HepG2 (cell line): Measurements from ENCODE around the gene STX10. TPM values are rescaled to one million over a fixed set of nuclear protein-coding genes. Genes with fewer than 3 reads are reported as not detected.

Experiments
- BCL6 ChIP-seq: IDR thresholded peaks from 2 replicates; pipeline ENCODE4 v1.6.1; 2016; ENCODE audit warnings: missing genetic modification reagents, missing compliant biosample characterization
- IKZF5 ChIP-seq: IDR thresholded peaks from 2 replicates; pipeline ENCODE4 v1.6.1; 2018; ENCODE audit warnings: missing genetic modification reagents, mild to moderate bottlenecking, missing compliant biosample characterization
- PREB ChIP-seq: sonication (generic); formaldehyde crosslinking; IDR thresholded peaks from 2 replicates; pipeline ENCODE4 v1.4.0; 2020; ENCODE audit warnings: missing genetic modification reagents
- SAFB2 ChIP-seq: sonication (generic); formaldehyde crosslinking; IDR thresholded peaks from 2 replicates; pipeline ENCODE4 v1.5.1; 2020; ENCODE audit warnings: missing genetic modification reagents, low read depth, mild to moderate bottlenecking, borderline replicate concordance
- SALL1 ChIP-seq: sonication (generic); formaldehyde crosslinking; IDR thresholded peaks from 2 replicates; pipeline ENCODE4 v1.8.0; 2022; ENCODE audit warnings: mild to moderate bottlenecking, missing genetic modification reagents
- SRSF1 ChIP-seq: fragments of 200-400 bp; formaldehyde crosslinking; optimal IDR thresholded peaks from 2 replicates; pipeline ENCODE3; 2017; ENCODE audit warnings: mild to moderate bottlenecking, low read depth, low read length, moderate library complexity
- ZNF800 ChIP-seq: sonication (generic); formaldehyde crosslinking; IDR thresholded peaks from 2 replicates; pipeline ENCODE4 v1.4.0; 2020; ENCODE audit warnings: missing genetic modification reagents
- polyA plus RNA-seq, 8 experiments: library from polyadenylated mRNA; depleted of rRNA in 3 of 8; stranded (reverse) in 7 of 8; unstranded in 1 of 8; fragments of >200 nt; fragmentation: Illumina TruSeq in 4 of 8; extraction: Trizol in 4 of 8; gene quantifications; 2 replicates each; pipeline versions ENCODE4 v1.2.1 to v1.2.3, GENCODE V29; 2011 to 2016; ENCODE audit warnings: low read depth in 4 of 8, missing spikeins in 1 of 8, mixed read lengths in 1 of 8; ENCODE audit not compliant: insufficient read depth in 1 of 8
- total RNA-seq, 5 experiments: library from RNA; depleted of rRNA; stranded (reverse); fragments of >200 nt; fragmentation: Illumina TruSeq; extraction: Trizol; gene quantifications; 2 replicates each; pipeline ENCODE4 v1.2.3, GENCODE V29; 2016; ENCODE audit warnings: low read depth in 1 of 5

Gene STX10
- total and polyA plus RNA-seq, 2 of the 13 experiments (the other 11 are each of a cell fraction or from before 2014, with no cell fraction given), result 47.9 to 66.4 TPM

- no peak for TF ChIP-seq SALL1 (CRISPR knock-in tag)
- no peak for TF ChIP-seq PREB
- TF ChIP-seq SRSF1, result no peak
- no peak for TF ChIP-seq BCL6
- TF ChIP-seq ZNF800 (CRISPR knock-in tag), result no peak
- TF ChIP-seq SAFB2 (CRISPR knock-in tag), result no peak
- no peak for TF ChIP-seq IKZF5
Measured at GRCh38 chr19:13100031-13100588, 50.1 kb downstream of the STX10 start (continued).
